ENCODE measurements around the gene CCR5.

Gene CCR5

DNA sequence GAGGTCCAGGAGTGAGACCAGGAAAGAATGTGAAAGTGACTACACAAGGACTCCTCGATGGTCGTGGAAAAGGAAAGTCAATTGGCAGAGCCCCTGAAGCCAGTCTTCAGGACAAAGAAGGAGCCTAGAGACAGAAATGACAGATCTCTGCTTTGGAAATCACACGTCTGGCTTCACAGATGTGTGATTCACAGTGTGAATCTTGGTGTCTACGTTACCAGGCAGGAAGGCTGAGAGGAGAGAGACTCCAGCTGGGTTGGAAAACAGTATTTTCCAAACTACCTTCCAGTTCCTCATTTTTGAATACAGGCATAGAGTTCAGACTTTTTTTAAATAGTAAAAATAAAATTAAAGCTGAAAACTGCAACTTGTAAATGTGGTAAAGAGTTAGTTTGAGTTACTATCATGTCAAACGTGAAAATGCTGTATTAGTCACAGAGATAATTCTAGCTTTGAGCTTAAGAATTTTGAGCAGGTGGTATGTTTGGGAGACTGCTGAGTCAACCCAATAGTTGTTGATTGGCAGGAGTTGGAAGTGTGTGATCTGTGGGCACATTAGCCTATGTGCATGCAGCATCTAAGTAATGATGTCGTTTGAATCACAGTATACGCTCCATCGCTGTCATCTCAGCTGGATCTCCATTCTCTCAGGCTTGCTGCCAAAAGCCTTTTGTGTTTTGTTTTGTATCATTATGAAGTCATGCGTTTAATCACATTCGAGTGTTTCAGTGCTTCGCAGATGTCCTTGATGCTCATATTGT, 10.8 kb upstream of the CCR5 start:
- no peak overlapping the region for H3K27ac ChIP-seq
- TF ChIP-seq, protein P1, sequence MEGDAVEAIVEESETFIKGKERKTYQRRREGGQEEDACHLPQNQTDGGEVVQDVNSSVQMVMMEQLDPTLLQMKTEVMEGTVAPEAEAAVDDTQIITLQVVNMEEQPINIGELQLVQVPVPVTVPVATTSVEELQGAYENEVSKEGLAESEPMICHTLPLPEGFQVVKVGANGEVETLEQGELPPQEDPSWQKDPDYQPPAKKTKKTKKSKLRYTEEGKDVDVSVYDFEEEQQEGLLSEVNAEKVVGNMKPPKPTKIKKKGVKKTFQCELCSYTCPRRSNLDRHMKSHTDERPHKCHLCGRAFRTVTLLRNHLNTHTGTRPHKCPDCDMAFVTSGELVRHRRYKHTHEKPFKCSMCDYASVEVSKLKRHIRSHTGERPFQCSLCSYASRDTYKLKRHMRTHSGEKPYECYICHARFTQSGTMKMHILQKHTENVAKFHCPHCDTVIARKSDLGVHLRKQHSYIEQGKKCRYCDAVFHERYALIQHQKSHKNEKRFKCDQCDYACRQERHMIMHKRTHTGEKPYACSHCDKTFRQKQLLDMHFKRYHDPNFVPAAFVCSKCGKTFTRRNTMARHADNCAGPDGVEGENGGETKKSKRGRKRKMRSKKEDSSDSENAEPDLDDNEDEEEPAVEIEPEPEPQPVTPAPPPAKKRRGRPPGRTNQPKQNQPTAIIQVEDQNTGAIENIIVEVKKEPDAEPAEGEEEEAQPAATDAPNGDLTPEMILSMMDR (conservative IDR thresholded peaks at IDR 0.05), result no peak
- no peak for TF ChIP-seq ZFX (IDR thresholded peaks at IDR 0.05)

DNA sequence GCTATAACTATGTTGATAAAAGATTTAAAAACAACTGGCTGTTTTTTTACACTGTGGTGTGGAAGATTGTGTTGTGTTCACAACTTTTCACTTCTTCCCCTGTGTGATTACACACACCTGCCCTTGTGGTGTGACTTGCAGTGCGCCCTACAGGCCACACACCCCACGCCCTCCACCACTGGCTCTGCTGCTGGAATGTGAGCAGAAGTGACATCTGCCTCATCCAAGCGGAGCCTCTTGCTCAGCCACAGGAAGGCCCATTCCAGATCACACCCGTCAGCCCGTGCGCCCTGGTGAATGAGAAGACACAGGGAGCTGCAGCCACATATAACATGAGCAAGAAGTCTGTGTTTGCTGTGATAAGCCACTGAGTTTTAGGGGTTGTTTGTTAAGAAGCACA, 9.8 kb upstream of the CCR5 start:
- no peak overlapping the region for H3K27ac ChIP-seq
- TF ChIP-seq, protein P1 (conservative IDR thresholded peaks at IDR 0.05), result no peak
- no peak for TF ChIP-seq ZFX (IDR thresholded peaks at IDR 0.05)

DNA sequence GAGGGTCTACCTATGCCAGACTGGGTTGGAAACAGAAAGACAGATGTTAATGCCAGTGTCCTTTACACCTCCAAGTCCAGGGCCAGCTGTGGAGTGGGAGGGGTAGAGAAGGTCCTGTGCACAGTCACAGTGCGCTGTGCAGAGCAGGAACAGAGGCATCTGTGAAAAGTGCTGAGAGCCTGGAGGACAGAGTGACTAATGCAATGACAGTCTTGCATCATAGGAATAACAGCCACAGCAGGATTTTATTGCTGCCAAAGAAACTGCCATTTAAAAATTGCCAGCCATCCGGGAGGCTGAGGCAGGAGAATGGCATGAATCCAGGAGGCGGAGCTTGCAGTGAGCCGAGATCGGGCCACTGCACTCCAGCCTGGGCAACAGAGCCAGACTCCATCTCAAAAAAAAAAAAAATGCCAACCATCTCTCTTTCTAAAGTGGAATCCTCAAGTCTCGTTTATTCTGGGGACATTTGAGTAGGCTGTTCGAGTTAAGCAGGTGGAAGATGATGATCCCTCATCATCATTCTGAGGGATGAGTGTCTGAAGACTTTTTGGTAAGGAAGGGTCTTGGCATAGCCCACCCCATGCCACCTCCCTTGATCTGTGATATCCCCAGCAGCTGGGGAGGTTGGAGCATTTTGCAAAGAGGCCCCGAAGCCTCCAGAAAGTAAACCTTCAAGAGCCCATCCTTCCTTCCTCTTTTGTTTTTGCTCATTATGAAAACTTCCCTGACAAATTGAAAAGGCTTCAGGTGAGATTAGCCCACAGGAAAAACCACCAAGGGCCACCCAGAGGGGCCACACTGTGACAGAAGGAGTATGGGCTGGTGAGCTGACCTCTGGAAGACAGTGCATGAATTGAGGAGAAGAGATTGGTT, 9.1 kb upstream of the CCR5 start:
- no peak overlapping the region for H3K27ac ChIP-seq
- TF ChIP-seq ZFX (IDR thresholded peaks at IDR 0.05), result no peak
- TF ChIP-seq, protein P1 (conservative IDR thresholded peaks at IDR 0.05), result no peak

DNA sequence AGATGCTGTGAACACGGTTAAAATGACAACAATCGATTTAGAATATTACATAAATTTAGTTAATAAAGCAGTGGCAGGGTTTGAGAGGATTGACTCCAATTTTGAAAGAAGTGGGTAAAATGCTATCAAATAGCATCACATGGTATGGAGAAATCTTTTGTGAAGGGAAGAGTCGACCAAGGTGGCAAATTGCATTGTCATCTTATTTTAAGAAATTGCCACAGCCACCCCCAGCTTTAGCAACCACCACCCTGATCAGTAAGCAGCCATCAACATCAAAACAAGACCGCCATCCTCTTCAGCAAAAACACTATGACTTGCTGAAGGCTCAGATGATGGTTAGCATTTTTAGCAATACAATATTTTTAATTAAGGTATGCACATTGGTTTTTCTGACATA, 5.7 kb upstream of the CCR5 start:
- H3K27ac ChIP-seq, result no peak overlapping the region
- TF ChIP-seq ZFX (IDR thresholded peaks at IDR 0.05), result no peak
- TF ChIP-seq, protein P1 (conservative IDR thresholded peaks at IDR 0.05), result no peak

DNA sequence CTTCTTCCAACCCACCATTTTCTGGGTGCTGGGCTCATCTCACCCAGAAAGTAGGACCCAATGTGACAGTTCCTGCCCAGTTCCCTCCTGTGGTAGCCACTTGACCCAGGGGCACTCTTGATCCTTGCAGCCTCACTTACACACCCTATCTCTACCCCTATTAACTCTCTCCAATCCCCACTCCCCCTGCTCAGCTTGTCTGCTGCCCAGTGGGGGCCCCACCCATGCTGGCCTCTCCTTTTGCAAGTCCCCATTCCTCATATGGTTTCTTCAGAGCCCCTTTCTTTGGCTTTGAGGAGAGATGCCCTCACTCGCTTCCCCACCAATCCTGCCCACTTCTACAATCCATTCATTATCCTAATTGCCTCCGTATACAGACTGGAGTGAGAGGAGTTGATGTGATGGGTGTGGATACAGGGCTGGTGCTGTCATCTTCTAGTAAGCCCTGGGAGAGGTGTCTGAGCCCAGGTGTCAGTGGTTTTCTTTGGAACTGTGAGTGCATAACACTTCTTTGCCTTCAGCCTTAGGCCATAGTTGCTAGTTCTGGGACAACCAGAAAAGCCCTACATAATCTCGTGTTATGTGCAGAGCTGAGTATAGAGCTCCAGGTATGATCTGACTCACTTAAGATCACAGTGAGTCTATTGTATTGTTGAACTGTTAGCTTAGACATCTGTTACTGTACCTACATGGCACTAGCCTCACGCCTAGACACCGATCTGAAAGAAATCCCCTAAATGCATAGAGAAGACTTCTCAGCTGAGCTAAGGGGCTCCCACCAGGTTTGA, 4.8 kb upstream of the CCR5 start:
- no peak for TF ChIP-seq ZFX (IDR thresholded peaks at IDR 0.05)
- TF ChIP-seq, protein P1 (conservative IDR thresholded peaks at IDR 0.05), result no peak
- no peak overlapping the region for H3K27ac ChIP-seq

DNA sequence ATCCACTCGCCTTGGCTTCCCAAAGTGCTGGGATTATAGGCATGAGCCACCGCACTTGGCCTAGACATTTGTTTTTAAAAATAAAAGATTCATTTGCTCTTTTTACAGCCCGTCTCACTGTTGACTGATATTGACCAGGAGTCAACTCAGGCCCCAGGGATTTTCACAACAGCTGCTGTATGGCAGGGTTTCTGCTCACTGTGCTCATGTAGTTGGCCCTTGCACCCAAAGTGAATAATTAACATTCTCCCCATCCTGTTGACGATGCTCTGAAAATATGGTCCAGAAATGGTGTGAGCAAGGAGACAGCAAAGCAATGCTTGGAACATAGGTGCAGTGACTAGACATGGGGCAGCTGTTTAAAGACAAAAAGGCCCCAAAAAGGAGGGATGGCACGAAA, 2.9 kb upstream of the CCR5 start:
- no peak for TF ChIP-seq ZFX (IDR thresholded peaks at IDR 0.05)
- TF ChIP-seq, protein P1 (conservative IDR thresholded peaks at IDR 0.05), result no peak
- no peak overlapping the region for H3K27ac ChIP-seq
